ENCODE measurements around the gene CBY1. TPM values are rescaled to one million over a fixed set of nuclear protein-coding genes. Genes with fewer than 3 reads are reported as not detected.
A peak's percentile ranks its signal among the peaks of the same experiment; 100 is the strongest.

CBY1 gene
- total RNA-seq, 2 experiments from 2014 or later, result 4.6 to 7.6 TPM

DNA sequence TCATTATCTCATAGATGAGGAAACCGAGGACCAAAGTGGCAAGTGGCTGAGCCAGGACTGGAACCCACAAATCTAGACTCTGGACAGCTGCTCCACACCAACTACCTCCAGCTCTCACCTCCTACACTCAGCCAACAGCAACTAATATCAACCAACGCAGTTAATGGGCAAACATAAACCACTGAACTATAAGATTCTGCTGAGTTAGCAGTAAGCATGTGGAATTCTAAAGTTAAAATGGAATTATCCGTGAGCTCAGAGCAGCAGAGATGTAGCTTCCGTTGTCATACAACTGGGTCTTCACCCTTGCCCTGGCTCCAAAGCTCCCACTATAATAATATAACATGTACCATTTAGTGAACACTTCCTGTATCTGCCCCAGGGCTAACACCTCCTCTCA lies 27.3 kb upstream of the CBY1 start:
- no peak overlapping the region for H3K4me3 Mint-ChIP-seq
- Histone ChIP-seq H3K4me1 (ENCODE audit: insufficient read depth, low read length) (no peaks in the 10 kb centered on the region), H3K4me3 (ENCODE audit: low read length) (no peak overlapping the region), H3K36me3 (ENCODE audit: insufficient read depth, low read length) (no peaks in the 10 kb centered on the region), H3K27ac (ENCODE audit: low read depth in 1 of 2, low read length in 2 of 2) (no peak overlapping the region), H3K9me3 (ENCODE audit: control insufficient read depth in 1 of 2, insufficient read depth in 1 of 2, low read length in 2 of 2) (no peaks in the 10 kb centered on the region), H3K27me3 (ENCODE audit: control insufficient read depth in 1 of 2, insufficient read depth in 2 of 2, low read length in 2 of 2) (no peaks in the 10 kb centered on the region)
- no peaks in the 10 kb centered on the region for H3K27me3 Mint-ChIP-seq
- DNase-seq, result no peak
- ChIA-PET CTCF (no interaction called here), POLR2A (no interaction called here)
- no peaks in the 10 kb centered on the region for H3K9me3 Mint-ChIP-seq
- no peaks in the 10 kb centered on the region for H3K36me3 Mint-ChIP-seq (ENCODE audit: low read depth)
- intact Hi-C loops (cut with DNase I, micrococcal nuclease), result no loop called here
- no peak for TF ChIP-seq CTCF (IDR thresholded peaks at IDR 0.05)
- H3K4me1 Mint-ChIP-seq (ENCODE audit: low read depth), result peaks cover 10% of the 10 kb centered on the region
- ATAC-seq (ENCODE audit: poor library complexity), result no peak
- H3K27ac Mint-ChIP-seq, result no peak overlapping the region

- no peak overlapping the region for H3K4me3 Mint-ChIP-seq
- Histone ChIP-seq H3K9me3 (ENCODE audit: control insufficient read depth in 1 of 2, insufficient read depth in 1 of 2, low read length in 2 of 2) (no peaks in the 10 kb centered on the region), H3K36me3 (ENCODE audit: insufficient read depth, low read length) (no peaks in the 10 kb centered on the region), H3K27ac (ENCODE audit: low read depth in 1 of 2, low read length in 2 of 2) (no peak overlapping the region), H3K27me3 (ENCODE audit: control insufficient read depth in 1 of 2, insufficient read depth in 2 of 2, low read length in 2 of 2) (no peaks in the 10 kb centered on the region), H3K4me1 (ENCODE audit: insufficient read depth, low read length) (no peaks in the 10 kb centered on the region), H3K4me3 (ENCODE audit: low read length) (no peak overlapping the region)
- H3K4me1 Mint-ChIP-seq (ENCODE audit: low read depth), result peaks cover 10% of the 10 kb centered on the region
- ChIA-PET CTCF (no interaction called here), POLR2A (no interaction called here)
- no peak overlapping the region for H3K27ac Mint-ChIP-seq
- DNase-seq (no peak), ATAC-seq (ENCODE audit: poor library complexity) (peak; percentile 68)
- H3K36me3 Mint-ChIP-seq (ENCODE audit: low read depth), result no peaks in the 10 kb centered on the region
- TF ChIP-seq CTCF (IDR thresholded peaks at IDR 0.05), result no peak
- H3K9me3 Mint-ChIP-seq, result no peaks in the 10 kb centered on the region
- intact Hi-C loops (cut with DNase I, micrococcal nuclease), result no loop called here
- no peaks in the 10 kb centered on the region for H3K27me3 Mint-ChIP-seq
Observed at GRCh38 chr22:38631724-38632123, 24.7 kb upstream of the CBY1 start.

GRCh38 chr22:38632528-38632927 lies 23.9 kb upstream of the CBY1 start:
- ChIA-PET POLR2A (no interaction called here), CTCF (no interaction called here)
- Mint-ChIP-seq H3K4me1 (ENCODE audit: low read depth) (peaks cover 10% of the 10 kb centered on the region), H3K36me3 (ENCODE audit: low read depth) (no peaks in the 10 kb centered on the region), H3K9me3 (no peaks in the 10 kb centered on the region), H3K27me3 (no peaks in the 10 kb centered on the region), H3K4me3 (no peak overlapping the region), H3K27ac (no peak overlapping the region)
- intact Hi-C loops (cut with DNase I, micrococcal nuclease), result no loop called here
- no peaks in the 10 kb centered on the region for H3K27me3 ChIP-seq (ENCODE audit: control insufficient read depth in 1 of 2, insufficient read depth in 2 of 2, low read length in 2 of 2)
- TF ChIP-seq CTCF (IDR thresholded peaks at IDR 0.05), result no peak
- no peaks in the 10 kb centered on the region for H3K9me3 ChIP-seq (ENCODE audit: control insufficient read depth in 1 of 2, insufficient read depth in 1 of 2, low read length in 2 of 2)
- DNase-seq (no peak), ATAC-seq (ENCODE audit: poor library complexity) (no peak)
- H3K36me3 ChIP-seq (ENCODE audit: insufficient read depth, low read length), result no peaks in the 10 kb centered on the region
- no peaks in the 10 kb centered on the region for H3K4me1 ChIP-seq (ENCODE audit: insufficient read depth, low read length)
- H3K4me3 ChIP-seq (ENCODE audit: low read length), result no peak overlapping the region
- H3K27ac ChIP-seq (ENCODE audit: low read depth in 1 of 2, low read length in 2 of 2), result no peak overlapping the region

Measured in CD4-positive, alpha-beta T cell (primary cell).